ENCODE measurements around the gene FOXO4. TPM values are rescaled to one million over a fixed set of nuclear protein-coding genes. Genes with fewer than 3 reads are reported as not detected.
A peak's percentile ranks its signal among the peaks of the same experiment; 100 is the strongest.

Gene FOXO4
- total and polyA plus RNA-seq, 2 experiments from 2014 or later: 8.0 to 31.4 TPM

GRCh38 chrX:71102292-71102691, 6.6 kb downstream of the FOXO4 start (continued):
- TF ChIP-seq ZNF462 (CRISPR knock-in tag; IDR thresholded peaks at IDR 0.05) (no peak), CTCF (conservative IDR thresholded peaks at IDR 0.05; ENCODE audit: low read depth in 2 of 2) (no peak), ZNF114 (CRISPR knock-in tag; IDR thresholded peaks at IDR 0.05) (no peak), NANOG (IDR thresholded peaks at IDR 0.05; ENCODE audit: borderline replicate concordance) (no peak), STAT1 (IDR thresholded peaks at IDR 0.05; ENCODE audit: unreplicated experiment) (no peak)

- Histone ChIP-seq H4K20me1 (replicated peaks; ENCODE audit: insufficient read depth) (no peaks in the 10 kb centered on the region), H3K4me2 (peak overlapping the region; percentile 80), H3F3A (replicated peaks; ENCODE audit: low read depth) (peaks cover 5% of the 10 kb centered on the region; the same call in 1 of the 2 replicates), H3K36me3 (ENCODE audit: insufficient read depth) (no peaks in the 10 kb centered on the region), H3K4me1 (ENCODE audit: insufficient read depth) (peaks cover 51% of the 10 kb centered on the region), H3K9me2 (ENCODE audit: insufficient read depth) (no peaks in the 10 kb centered on the region), H3K27me3 (ENCODE audit: insufficient read depth) (no peaks in the 10 kb centered on the region), H3K27ac (ENCODE audit: low read depth) (peak overlapping the region; percentile 96), H2AFZ (no peak overlapping the region), H3K79me2 (replicated peaks; ENCODE audit: insufficient read depth) (0 out of 2 replicates have a peak, but pooled peaks cover 5% of the 10 kb centered on the region), H3K4me3 (peak overlapping the region; percentile 53)
- TF ChIP-seq JUNB (IDR thresholded peaks at IDR 0.05; ENCODE audit: unreplicated experiment) (no peak), POLR2AphosphoS5 (IDR thresholded peaks at IDR 0.05; ENCODE audit: low read depth) (peak; percentile 21; the same call in 1 of the 2 replicates), CREB1 (CRISPR knock-in tag; IDR thresholded peaks at IDR 0.05; ENCODE audit: low read depth) (0 out of 2 replicates have a peak, but pooled peaks have one; percentile 25)
- Mint-ChIP-seq H3K9me3 (no peaks in the 10 kb centered on the region), H3K4me3 (peak overlapping the region; percentile 68), H3K36me3 (ENCODE audit: low read depth) (peaks cover 10% of the 10 kb centered on the region; the same call in 1 of the 3 replicates), H3K27ac (peak overlapping the region; percentile 83), H3K4me1 (peaks cover 54% of the 10 kb centered on the region), H3K27me3 (ENCODE audit: insufficient read depth, low read depth, poor library complexity) (peaks cover 6% of the 10 kb centered on the region)
- ATAC-seq (peak; percentile 65), DNase-seq (ENCODE audit: low spot score) (peak; percentile 80)
These were observed 7.7 kb downstream of the FOXO4 start for GRCh38 chrX:71103110-71103983.

Data from GM23338 (cell line).